ENCODE measurements around the gene IHH. TPM values are rescaled to one million over a fixed set of nuclear protein-coding genes. Genes with fewer than 3 reads are reported as not detected.
A peak's percentile ranks its signal among the peaks of the same experiment; 100 is the strongest.

The IHH gene
- total RNA-seq, 2 donors from 2014 or later, result not detected

GRCh38 chr2:219049282-219049681, 11.4 kb downstream of the IHH start:
- DNase-seq (ENCODE audit: low spot score), result peak; percentile 72
- intact Hi-C loops (cut with DNase I), result no loop called here

GRCh38 chr2:219045937-219046550, 14.7 kb downstream of the IHH start:
- DNase-seq (ENCODE audit: low spot score), result peak; percentile 46
- intact Hi-C loops (cut with DNase I), result no loop called here

- intact Hi-C loops (cut with DNase I), result loop anchor here in 1 of 2 donors (5.0 kb wide), 1 partner anchor 275 kb away; no protein-coding TSS in a partner anchor
- peak; percentile 17 for DNase-seq (ENCODE audit: low spot score)
Measured at GRCh38 chr2:219042750-219043149, 18.0 kb downstream of the IHH start.

- intact Hi-C loops (cut with DNase I), result loop anchor here in 1 of 2 donors (5.0 kb wide), 1 partner anchor 275 kb away; no protein-coding TSS in a partner anchor
- peak; percentile 56 for DNase-seq (ENCODE audit: low spot score)
Measured at GRCh38 chr2:219042157-219042556, 18.6 kb downstream of the IHH start.

- intact Hi-C loops (cut with DNase I), result loop anchor here in 1 of 2 donors (5.0 kb wide), 1 partner anchor 276 kb away; no protein-coding TSS in a partner anchor
- DNase-seq (ENCODE audit: low spot score), result peak; percentile 68
Measured at GRCh38 chr2:219041252-219041651, 19.5 kb downstream of the IHH start, which contains the start of gene CFAP65. TSS of gene CFAP65 (minus strand) at chr2:219041516. CDS start at chr2:219039048, 2,468 bp downstream.

- intact Hi-C loops (cut with DNase I), result no loop called here
- peak; percentile 25 for DNase-seq (ENCODE audit: low spot score)
Measured at GRCh38 chr2:219038600-219038999, 22.1 kb downstream of the IHH start.

- peak; percentile 67 for DNase-seq (ENCODE audit: low spot score)
- intact Hi-C loops (cut with DNase I), result no loop called here
Measured at GRCh38 chr2:219037783-219038499, 22.8 kb downstream of the IHH start.

GRCh38 chr2:219035942-219036341, 24.8 kb downstream of the IHH start:
- intact Hi-C loops (cut with DNase I), result no loop called here
- peak; percentile 30 for DNase-seq (ENCODE audit: low spot score)

- intact Hi-C loops (cut with DNase I), result no loop called here
- DNase-seq (ENCODE audit: low spot score), result peak; percentile 15
Measured at GRCh38 chr2:219034823-219035222, 25.9 kb downstream of the IHH start.

GRCh38 chr2:219032051-219032745, 28.5 kb downstream of the IHH start:
- intact Hi-C loops (cut with DNase I), result no loop called here
- DNase-seq (ENCODE audit: low spot score), result peak; percentile 62

- no peak for DNase-seq (ENCODE audit: low spot score)
- intact Hi-C loops (cut with DNase I), result loop anchor here in 1 of 2 donors (1.0 kb wide), 1 partner anchor 27 kb away; no protein-coding TSS in a partner anchor
Measured at GRCh38 chr2:219031005-219031738, 29.5 kb downstream of the IHH start.

GRCh38 chr2:219030177-219030940, 30.4 kb downstream of the IHH start:
- intact Hi-C loops (cut with DNase I), result no loop called here
- DNase-seq (ENCODE audit: low spot score), result peak; percentile 59

GRCh38 chr2:219029829-219030165, 30.9 kb downstream of the IHH start:
- intact Hi-C loops (cut with DNase I), result no loop called here
- DNase-seq (ENCODE audit: low spot score), result peak; percentile 93

GRCh38 chr2:219028996-219029828, 31.5 kb downstream of the IHH start:
- DNase-seq (ENCODE audit: low spot score), result no peak
- intact Hi-C loops (cut with DNase I), result no loop called here

- DNase-seq (ENCODE audit: low spot score), result no peak
- intact Hi-C loops (cut with DNase I), result no loop called here
Measured at GRCh38 chr2:219028141-219028540, 32.6 kb downstream of the IHH start.

- intact Hi-C loops (cut with DNase I), result no loop called here
- DNase-seq (ENCODE audit: low spot score), result no peak
Measured at GRCh38 chr2:219027511-219028055, 33.1 kb downstream of the IHH start.

GRCh38 chr2:219026946-219027345, 33.8 kb downstream of the IHH start:
- intact Hi-C loops (cut with DNase I), result no loop called here
- DNase-seq (ENCODE audit: low spot score), result no peak
